Retinal pigment epithelial cell (primary cell): Measurements from ENCODE around the gene C2CD2.
A peak's percentile ranks its signal among the peaks of the same experiment; 100 is the strongest.

ENCODE experiments used
- DNase-seq: peaks from one replicate; pipeline ENCODE4 v3.0.0-alpha.2; 2010; ENCODE audit warnings: low read depth
- H3K4me3 ChIP-seq: 2 replicates; pipeline ENCODE4 v1.5.1; 2011; ENCODE audit warnings: mild to moderate bottlenecking, low read length, control low read depth, moderate library complexity
- TF ChIP-seq, protein P1 (sequence below): conservative IDR thresholded peaks from 2 replicates; pipeline ENCODE4 v1.5.1; 2011; ENCODE audit warnings: low read depth, low read length, control low read depth, inconsistent platforms

Gene C2CD2

DNA sequence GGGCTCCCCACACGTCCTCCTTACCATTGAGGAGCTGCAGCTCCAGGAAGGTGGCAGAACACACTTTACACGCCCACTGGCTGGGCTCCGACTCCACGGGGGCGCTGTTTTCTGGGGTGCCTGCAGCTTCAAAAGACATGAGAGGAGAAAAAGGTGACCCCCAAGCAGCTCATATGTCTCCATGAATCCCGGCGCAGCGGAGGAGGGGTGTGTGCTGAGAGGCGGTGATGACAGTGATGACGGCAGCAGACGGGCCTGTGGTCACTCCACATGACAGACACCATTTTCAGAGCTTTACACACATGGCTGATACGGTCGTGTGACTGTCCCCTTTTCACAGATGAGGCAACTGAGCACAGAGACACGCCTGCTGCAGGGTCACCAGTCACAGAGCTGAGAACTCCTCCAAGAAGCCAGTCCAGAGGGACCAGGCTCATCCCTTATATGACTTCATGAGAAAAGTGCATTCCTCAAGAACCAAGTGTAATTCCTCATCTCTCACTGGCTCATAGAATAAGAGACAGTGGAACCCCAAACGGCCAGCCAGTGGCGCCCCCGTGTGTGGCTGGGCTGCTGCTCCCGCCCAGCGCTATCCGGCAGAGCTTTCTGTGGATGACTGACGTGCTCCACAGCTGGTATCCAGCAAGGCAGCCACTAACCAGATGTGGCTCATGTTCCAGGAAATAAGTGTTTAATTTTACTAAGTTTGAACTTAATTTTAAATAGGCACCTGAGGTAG lies 106.6 kb downstream of the C2CD2 start:
- no peak overlapping the region for H3K4me3 ChIP-seq
- TF ChIP-seq, protein P1, sequence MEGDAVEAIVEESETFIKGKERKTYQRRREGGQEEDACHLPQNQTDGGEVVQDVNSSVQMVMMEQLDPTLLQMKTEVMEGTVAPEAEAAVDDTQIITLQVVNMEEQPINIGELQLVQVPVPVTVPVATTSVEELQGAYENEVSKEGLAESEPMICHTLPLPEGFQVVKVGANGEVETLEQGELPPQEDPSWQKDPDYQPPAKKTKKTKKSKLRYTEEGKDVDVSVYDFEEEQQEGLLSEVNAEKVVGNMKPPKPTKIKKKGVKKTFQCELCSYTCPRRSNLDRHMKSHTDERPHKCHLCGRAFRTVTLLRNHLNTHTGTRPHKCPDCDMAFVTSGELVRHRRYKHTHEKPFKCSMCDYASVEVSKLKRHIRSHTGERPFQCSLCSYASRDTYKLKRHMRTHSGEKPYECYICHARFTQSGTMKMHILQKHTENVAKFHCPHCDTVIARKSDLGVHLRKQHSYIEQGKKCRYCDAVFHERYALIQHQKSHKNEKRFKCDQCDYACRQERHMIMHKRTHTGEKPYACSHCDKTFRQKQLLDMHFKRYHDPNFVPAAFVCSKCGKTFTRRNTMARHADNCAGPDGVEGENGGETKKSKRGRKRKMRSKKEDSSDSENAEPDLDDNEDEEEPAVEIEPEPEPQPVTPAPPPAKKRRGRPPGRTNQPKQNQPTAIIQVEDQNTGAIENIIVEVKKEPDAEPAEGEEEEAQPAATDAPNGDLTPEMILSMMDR: peak; percentile 19
- DNase-seq: no peak

DNA sequence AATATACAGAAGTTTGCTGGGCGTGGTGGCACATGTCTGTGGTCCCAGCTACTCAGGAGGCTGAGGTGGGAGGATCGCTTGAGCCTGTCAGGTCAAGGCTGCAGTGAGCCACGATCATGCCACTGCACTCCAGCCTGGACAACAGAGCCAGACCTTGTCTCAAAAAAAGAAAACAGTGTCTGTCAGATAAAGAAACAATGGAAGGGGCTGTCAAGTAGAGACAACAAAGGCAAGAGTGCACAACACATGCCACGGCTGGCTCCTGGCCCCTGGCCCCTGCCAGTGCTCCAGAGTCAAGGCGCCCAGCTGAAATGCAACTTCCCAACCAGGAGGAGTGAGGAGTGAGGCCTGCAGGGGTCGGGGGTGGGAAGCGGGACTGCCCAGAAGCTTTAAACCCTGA lies 107.3 kb downstream of the C2CD2 start:
- no peak overlapping the region for H3K4me3 ChIP-seq
- DNase-seq: no peak
- TF ChIP-seq, protein P1: no peak

DNA sequence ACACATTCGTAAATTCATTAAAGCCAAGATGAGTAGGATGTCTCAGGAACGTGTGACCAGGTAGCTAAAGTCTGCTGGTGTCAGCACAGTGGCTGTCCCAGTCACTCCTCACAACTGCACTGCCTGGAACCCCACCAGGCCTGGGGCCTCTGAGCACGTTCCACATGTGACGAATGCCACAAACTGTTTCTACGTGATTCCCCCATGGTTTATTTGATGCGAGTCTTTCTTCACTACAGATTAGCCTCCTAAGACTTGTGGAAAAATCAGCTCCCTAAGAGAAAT lies 107.8 kb downstream of the C2CD2 start:
- no peak overlapping the region for H3K4me3 ChIP-seq
- TF ChIP-seq, protein P1: no peak

DNA sequence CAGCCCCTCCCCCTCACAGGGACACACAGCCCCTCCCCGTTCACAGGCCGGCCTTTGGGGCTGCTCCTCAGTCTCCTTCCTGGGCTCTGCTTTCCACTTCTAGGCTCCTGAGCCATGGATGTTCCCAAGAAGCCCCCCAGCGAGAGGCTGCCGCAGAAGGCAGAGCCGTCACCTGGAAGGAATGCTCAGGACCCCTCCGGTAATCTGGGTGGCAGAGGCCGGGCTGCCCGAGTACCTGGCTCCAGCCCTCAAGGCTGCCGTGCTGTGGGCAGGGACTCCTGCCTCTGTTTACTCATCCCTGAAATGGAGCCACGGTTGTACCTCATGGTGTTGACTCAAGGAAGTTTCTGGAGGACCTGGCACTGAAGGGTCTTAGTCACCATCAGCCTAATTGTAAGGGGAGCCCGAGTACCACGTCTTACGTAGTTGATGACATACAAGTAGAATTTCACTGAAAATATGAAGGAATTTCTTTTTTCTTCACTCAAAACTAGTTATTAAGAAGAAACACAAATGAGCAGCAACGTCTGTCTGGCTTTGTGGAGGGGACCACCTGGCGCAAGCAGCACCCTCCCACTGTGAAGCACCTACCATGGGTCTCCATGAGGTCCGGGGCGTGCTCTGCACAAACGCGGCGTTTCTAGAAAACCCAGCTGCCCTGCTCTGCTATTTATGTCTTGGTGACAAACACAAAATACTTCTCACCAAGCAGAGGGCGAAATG lies 108.3 kb downstream of the C2CD2 start:
- no peak for DNase-seq
- no peak overlapping the region for H3K4me3 ChIP-seq
- TF ChIP-seq, protein P1: no peak

More for the DNA sequence above, 107.8 kb downstream of the C2CD2 start:
- no peak for DNase-seq

DNA sequence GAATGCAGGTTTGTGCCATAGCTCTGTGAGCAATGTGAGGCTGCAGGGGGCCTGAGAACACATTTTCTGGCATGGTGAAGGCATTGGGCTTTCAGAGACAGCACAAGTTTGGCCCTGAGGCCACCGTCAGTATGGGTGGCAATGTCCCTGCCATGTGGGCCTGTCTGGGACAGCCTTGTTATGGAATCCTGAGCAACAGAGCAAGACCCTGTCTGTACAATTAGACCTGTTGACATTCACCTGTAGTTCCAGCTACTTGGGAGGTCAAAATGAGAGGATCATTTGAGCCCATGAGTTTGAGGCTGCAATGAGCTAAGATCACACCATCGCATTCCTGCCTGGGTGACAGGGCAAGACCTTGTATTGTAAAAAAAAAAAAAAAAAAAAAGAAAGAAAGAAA lies 110.2 kb downstream of the C2CD2 start:
- TF ChIP-seq, protein P1: no peak
- no peak for DNase-seq
- no peak overlapping the region for H3K4me3 ChIP-seq

DNA sequence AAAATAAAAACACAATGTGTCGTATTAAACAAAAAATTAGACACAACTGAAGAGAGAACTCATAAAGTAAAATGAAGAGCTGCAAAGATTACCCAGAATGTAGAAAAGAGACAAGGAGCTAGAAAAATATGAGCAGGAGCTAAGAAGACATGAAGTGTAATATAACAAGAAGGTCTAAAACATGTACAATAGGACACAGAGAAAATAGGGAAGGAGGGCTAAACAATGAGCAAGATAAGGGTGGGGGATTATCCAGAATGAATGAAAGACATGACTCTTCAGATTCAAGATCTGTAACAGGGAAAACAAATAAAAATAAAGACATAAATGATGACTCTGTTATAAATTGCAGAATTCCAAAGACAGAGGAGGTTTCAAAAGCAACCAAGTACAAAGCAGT lies 112.9 kb downstream of the C2CD2 start:
- H3K4me3 ChIP-seq: no peak overlapping the region
- no peak for DNase-seq
- TF ChIP-seq, protein P1: no peak

DNA sequence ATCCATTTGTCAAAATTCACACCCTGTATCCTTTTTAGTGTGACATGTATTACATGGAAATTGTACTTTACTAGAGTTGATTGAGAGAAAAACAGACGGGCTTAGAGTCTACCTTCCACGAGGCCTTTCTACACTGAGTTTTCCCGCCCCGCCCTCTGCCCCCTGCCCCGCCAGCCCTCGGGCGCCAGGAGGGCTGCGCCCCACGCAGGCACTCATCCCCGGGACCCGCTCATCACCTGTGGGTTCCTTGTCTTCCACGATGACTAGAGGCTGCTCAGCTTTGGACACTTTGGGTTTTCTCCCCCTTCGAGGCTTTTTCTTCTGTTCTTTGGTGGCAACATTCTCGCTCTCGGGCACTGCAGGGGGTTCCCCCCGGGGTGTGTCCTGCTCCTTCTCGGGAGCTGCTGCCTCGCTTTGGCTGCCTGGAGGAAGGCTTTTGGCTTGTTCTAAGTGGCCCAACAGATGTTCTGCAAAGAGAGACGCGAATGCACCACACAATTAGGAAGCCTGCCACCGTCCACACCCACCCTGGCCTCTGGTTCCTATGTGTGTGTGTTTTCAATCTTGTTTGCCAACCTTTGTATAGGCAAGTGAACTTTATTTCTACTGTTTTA lies 114.3 kb downstream of the C2CD2 start:
- no peak for DNase-seq
- TF ChIP-seq, protein P1: no peak
- no peak overlapping the region for H3K4me3 ChIP-seq
